ENCODE results near the gene SLC30A1. TPM values are rescaled to one million over a fixed set of nuclear protein-coding genes. Genes with fewer than 3 reads are reported as not detected.
A peak's percentile ranks its signal among the peaks of the same experiment; 100 is the strongest.
"Not testable (repeated sequence)": the region's sequence is repeated elsewhere in the genome, so short reads cannot be mapped to it uniquely, and the experiment has no call there.

Gene SLC30A1
- total RNA-seq, 2 experiments from 2014 or later, result 2.9 to 4.5 TPM

DNA sequence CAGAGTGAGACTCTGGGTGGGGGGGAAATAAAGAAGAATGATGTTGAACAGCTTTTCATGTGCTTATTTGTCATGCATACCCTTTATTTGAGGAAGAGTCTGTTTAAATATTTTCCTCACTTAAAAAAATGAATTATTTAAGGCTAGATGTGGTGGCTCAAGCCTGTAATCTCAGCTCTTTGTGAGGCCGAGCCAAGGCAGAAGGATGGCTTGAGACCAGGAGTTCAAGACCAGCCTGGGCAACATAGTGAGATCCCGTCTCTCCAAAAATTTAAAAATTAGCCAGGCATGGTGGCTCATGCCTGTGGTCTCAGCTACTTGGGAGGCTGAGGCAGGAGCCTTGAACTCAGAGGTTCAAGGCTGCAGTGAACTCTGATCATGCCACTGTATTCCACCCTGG, 25.4 kb downstream of the SLC30A1 start:
- POLR2A ChIA-PET, result no interaction called here
- CTCF ChIA-PET, result no interaction called here
- Mint-ChIP-seq H3K9me3 (ENCODE audit: low read depth) (no peaks in the 10 kb centered on the region), H3K4me1 (no peaks in the 10 kb centered on the region), H3K27ac (no peak overlapping the region), H3K27me3 (peaks cover 4% of the 10 kb centered on the region), H3K4me3 (no peak overlapping the region), H3K36me3 (ENCODE audit: low read depth) (no peaks in the 10 kb centered on the region)
- no peak for ATAC-seq
- no peak for DNase-seq
- intact Hi-C loops (cut with DNase I, micrococcal nuclease), result no loop called here

DNA sequence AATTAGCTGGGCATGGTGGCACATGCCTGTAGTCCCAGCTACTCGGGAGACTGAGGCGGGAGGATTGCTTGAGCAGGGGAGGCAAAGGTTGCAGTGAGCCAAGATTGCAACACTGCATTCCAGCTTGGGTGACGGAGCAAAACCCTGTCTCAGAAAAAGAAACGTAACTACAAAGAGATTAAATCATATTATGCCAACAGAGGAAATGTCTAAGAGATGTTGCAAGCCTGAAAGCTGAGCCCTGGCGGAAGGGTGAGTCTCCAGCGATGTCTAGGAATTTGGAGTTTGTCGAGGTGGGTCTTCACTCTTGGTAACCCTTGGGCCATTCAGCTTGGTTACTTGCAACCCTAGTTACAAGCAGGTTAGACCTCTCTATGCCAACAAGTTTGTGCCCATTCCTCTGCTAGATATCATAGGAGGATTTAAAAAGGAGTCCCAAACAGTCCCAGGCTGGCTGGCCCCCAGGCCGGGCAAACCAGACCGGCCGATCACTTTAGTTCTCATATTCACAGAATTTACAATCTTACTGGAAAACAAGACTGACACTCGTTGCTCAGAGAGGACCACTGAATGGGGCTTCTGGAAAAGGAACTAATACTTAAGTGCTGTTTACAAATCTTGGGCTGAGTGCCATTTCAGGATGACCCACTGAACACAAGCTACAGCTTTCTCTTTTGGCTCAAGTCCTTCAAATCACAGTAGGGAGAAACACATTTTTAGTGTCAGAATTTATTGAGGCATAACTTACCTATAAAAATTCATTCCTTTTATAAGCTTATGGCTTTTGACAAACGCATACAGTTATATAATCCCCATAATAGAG, 27.1 kb downstream of the SLC30A1 start:
- DNase-seq (no peak), ATAC-seq (no peak)
- no peaks in the 10 kb centered on the region for H3K36me3 Mint-ChIP-seq (ENCODE audit: low read depth)
- peaks cover 4% of the 10 kb centered on the region for H3K27me3 Mint-ChIP-seq
- H3K27ac Mint-ChIP-seq, result no peak overlapping the region
- H3K9me3 Mint-ChIP-seq (ENCODE audit: low read depth), result no peaks in the 10 kb centered on the region
- CTCF ChIA-PET, result interaction anchor here (0.6 to 1.4 kb wide), 2 partner anchors 103 to 171 kb away, joined by 3 read pairs; no protein-coding TSS in a partner anchor
- POLR2A ChIA-PET, result no interaction called here
- no peak overlapping the region for H3K4me3 Mint-ChIP-seq
- no peaks in the 10 kb centered on the region for H3K4me1 Mint-ChIP-seq
- intact Hi-C loops (cut with DNase I, micrococcal nuclease), result no loop called here

DNA sequence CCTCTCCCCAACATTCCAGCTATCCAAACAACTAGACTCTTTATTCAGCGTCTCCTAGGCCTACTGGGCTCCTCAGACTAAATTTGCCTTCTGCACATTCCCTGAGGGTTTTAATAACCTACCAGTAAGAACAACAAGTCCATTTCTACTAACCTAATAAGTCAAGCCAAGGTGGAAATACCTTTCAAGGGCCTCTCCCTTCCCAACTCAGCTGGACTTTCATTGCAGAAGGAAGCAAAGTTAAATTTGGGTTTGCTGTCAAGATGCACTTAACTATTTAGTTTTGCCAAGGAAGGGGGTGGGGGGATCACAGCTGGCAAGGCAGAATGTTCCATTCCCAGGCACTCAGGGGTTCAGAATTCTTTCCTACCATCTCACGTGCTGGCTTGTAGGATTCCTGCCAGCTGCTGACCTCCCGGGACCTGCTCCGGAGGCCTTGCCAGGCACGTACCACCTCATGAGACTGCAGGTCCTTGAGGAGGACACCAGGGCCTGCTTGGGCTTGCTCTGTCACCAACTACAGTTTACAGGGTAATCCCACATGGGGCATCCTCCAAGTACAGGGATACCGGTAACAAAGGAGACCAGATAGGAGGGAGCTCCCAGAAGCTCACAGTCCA, 29.8 kb downstream of the SLC30A1 start:
- no peak overlapping the region for H3K27ac Mint-ChIP-seq
- ChIA-PET CTCF (interaction anchor here (0.7 to 1.9 kb wide), 4 partner anchors 22 to 297 kb away, joined by 3 to 4 read pairs (median 3); partner anchors contain the start of gene SLC30A1), POLR2A (no interaction called here)
- no peaks in the 10 kb centered on the region for H3K36me3 Mint-ChIP-seq (ENCODE audit: low read depth)
- ATAC-seq, result no peak
- no peak for DNase-seq
- H3K9me3 Mint-ChIP-seq (ENCODE audit: low read depth), result no peaks in the 10 kb centered on the region
- intact Hi-C loops (cut with DNase I, micrococcal nuclease), result no loop called here
- H3K27me3 Mint-ChIP-seq, result peaks cover 9% of the 10 kb centered on the region
- no peak overlapping the region for H3K4me3 Mint-ChIP-seq
- no peaks in the 10 kb centered on the region for H3K4me1 Mint-ChIP-seq

DNA sequence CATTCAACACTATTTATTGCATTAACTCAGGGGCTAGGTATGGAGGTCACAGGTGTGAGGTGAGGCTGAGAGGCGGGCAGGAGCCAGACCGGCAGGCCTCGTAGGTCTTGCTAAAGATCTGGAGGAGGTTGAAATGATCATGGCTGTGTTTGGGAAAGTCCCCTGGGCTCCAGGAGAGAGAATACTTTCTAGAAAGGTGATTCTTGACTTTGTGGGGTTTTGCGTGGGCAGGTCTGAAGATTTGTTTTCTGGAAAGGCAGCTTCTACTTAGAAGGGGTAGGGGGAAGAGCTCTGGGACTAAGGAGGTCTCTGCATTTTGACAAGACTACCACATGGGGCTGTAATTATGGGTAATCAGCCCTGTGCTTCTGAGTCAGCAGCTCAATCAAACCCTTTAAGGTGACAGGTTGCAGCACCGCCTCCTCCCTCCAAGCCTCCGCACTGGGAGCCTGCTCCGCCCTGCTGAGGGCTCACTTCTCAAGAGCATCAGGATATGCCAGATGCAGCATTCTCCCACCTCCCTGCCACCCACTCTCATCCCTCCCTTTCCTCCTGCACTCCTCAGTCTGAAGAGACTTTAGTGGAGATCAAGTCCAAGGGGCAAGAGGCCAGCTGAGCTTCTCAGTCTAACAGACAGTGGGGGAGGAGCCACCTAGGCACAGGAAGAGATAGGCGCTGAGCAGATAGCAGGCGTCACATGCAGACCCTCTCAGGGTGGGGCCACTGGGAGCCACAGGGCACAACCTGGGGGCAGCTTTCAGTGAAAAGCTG, 30.5 kb downstream of the SLC30A1 start:
- Mint-ChIP-seq H3K4me1 (no peaks in the 10 kb centered on the region), H3K9me3 (ENCODE audit: low read depth) (no peaks in the 10 kb centered on the region), H3K27ac (peak overlapping the region; percentile 29), H3K4me3 (no peak overlapping the region), H3K36me3 (ENCODE audit: low read depth) (no peaks in the 10 kb centered on the region), H3K27me3 (peaks cover 9% of the 10 kb centered on the region)
- ATAC-seq, result peak; percentile 90
- ChIA-PET POLR2A (no interaction called here), CTCF (interaction anchor here (0.6 to 1.9 kb wide), 6 partner anchors 16 to 107 kb away, joined by 3 to 4 read pairs (median 3); partner anchors contain the start of gene SLC30A1)
- intact Hi-C loops (cut with DNase I, micrococcal nuclease), result no loop called here
- DNase-seq, result peak; percentile 66

DNA sequence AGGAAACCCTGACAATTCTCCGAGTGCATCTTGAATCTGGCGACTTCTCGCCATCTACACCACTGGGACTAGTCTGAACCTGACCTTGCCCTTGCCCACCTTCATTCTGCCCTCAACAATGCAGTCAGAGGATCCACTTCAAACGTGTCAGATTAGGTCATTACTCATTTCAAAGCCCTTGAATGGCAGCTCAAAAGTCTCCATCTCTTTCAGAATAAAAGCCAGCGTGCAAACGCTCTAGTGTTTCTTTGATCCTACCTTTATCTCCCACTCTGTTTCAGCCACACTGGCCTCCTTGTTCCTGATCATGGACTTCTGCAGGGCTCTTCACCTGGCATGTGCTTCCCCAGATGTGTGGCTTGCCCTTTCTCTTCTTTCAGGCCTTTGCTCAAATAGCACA, 31.3 kb downstream of the SLC30A1 start:
- Mint-ChIP-seq H3K9me3 (ENCODE audit: low read depth) (no peaks in the 10 kb centered on the region), H3K4me3 (no peak overlapping the region), H3K4me1 (no peaks in the 10 kb centered on the region), H3K36me3 (ENCODE audit: low read depth) (no peaks in the 10 kb centered on the region), H3K27me3 (peaks cover 9% of the 10 kb centered on the region), H3K27ac (no peak overlapping the region)
- intact Hi-C loops (cut with DNase I, micrococcal nuclease), result no loop called here
- ATAC-seq (no peak), DNase-seq (no peak)
- ChIA-PET POLR2A (no interaction called here), CTCF (interaction anchor here (1.2 to 1.6 kb wide), 3 partner anchors 15 to 80 kb away, joined by 3 to 4 read pairs (median 3); no protein-coding TSS in a partner anchor)

DNA sequence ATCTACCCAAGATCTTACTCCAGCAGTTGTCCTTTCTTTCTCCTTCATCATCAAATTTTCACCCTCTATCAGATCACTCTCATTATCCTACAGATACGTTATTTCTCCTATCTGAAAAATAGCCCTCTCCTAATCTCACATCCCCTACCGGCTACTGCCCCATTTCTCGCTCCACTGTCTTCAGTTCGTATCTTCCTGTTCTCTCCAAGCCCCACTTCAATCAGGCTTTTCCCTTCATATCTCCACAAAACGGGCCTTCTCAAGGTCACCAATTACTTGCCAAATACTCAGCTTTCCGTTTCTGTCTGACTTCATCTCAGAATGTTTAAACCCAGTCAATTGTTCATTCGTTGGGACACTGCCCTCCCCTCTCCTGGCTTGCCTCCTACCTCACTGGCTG, 32.4 kb downstream of the SLC30A1 start:
- Mint-ChIP-seq H3K4me3 (no peak overlapping the region), H3K4me1 (peaks cover 4% of the 10 kb centered on the region), H3K36me3 (ENCODE audit: low read depth) (no peaks in the 10 kb centered on the region), H3K27me3 (peaks cover 11% of the 10 kb centered on the region), H3K27ac (no peak overlapping the region), H3K9me3 (ENCODE audit: low read depth) (peaks cover under 1% of the 10 kb centered on the region)
- ATAC-seq (no peak), DNase-seq (no peak)
- intact Hi-C loops (cut with DNase I, micrococcal nuclease), result no loop called here
- ChIA-PET POLR2A (no interaction called here), CTCF (no interaction called here)

DNA sequence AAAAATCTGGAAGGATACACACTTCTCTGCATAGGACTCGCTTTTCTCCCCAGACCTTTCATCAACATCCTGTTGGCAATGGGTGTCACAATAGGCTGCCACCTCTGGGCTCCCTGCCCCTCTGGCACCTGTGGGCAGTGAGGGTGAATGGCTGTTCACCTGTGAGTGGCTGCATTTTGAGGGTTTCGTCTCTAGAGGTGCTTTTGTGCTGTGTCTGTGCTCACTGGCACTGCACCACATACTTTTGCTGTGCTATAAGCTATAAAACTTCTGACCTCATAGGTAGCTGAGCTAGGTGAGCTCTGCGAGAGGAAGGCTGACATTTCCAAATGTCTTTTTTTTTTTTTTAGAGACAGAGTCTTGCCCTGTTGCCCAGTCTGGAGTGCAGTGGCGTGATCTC, 35.9 kb downstream of the SLC30A1 start:
- ATAC-seq (no peak), DNase-seq (no peak)
- CTCF ChIA-PET, result no interaction called here
- H3K36me3 Mint-ChIP-seq (ENCODE audit: low read depth), result no peaks in the 10 kb centered on the region
- H3K9me3 Mint-ChIP-seq (ENCODE audit: low read depth), result peaks cover 7% of the 10 kb centered on the region
- H3K27ac Mint-ChIP-seq, result no peak overlapping the region
- POLR2A ChIA-PET, result no interaction called here
- peaks cover 4% of the 10 kb centered on the region for H3K4me1 Mint-ChIP-seq
- H3K4me3 Mint-ChIP-seq, result no peak overlapping the region
- peaks cover 11% of the 10 kb centered on the region for H3K27me3 Mint-ChIP-seq
- intact Hi-C loops (cut with DNase I, micrococcal nuclease), result no loop called here

DNA sequence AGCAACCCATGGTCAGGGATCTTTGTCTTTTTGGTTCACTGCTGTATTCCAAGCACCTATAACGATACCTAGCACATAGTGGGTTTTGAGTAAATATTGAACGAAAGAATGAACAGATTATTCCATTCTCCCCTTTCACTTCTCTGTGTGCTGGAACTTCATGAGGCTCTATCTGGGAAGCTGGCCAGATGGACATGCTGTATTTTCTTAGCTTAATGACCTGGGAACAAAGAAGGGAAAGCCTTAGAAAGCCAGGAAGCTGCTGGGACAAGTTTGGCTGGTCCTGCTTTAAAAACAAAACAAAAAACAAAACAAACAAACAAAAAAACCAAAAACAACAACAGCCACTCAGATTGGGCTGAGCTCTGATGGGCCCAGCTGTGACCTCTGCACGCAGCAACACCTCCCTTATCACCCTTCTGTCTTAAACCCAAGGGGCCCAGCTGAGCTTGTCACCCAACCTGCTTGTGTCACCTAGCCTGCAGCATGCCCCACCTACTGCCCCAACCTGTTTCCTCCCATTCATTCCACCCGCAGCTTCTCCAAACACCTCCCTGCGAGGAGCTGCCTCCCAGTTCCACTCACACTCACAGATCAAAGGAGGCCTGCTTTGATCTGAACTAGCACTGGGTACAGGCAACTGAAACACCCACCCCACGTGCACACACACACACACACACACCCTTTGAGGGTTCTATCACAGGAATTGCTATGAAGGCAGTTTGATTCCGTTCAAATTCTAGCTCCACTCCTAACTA, 37.1 kb downstream of the SLC30A1 start:
- ChIA-PET CTCF (interaction anchor here (0.6 to 0.7 kb wide), 2 partner anchors 25 to 230 kb away, joined by 3 read pairs; no protein-coding TSS in a partner anchor), POLR2A (no interaction called here)
- peaks cover 4% of the 10 kb centered on the region for H3K4me1 Mint-ChIP-seq
- H3K36me3 Mint-ChIP-seq (ENCODE audit: low read depth), result no peaks in the 10 kb centered on the region
- peaks cover 11% of the 10 kb centered on the region for H3K27me3 Mint-ChIP-seq
- no peak overlapping the region for H3K4me3 Mint-ChIP-seq
- H3K27ac Mint-ChIP-seq, result no peak overlapping the region
- ATAC-seq, result no peak
- no peak for DNase-seq
- peaks cover 7% of the 10 kb centered on the region for H3K9me3 Mint-ChIP-seq (ENCODE audit: low read depth)
- intact Hi-C loops (cut with DNase I, micrococcal nuclease), result no loop called here

DNA sequence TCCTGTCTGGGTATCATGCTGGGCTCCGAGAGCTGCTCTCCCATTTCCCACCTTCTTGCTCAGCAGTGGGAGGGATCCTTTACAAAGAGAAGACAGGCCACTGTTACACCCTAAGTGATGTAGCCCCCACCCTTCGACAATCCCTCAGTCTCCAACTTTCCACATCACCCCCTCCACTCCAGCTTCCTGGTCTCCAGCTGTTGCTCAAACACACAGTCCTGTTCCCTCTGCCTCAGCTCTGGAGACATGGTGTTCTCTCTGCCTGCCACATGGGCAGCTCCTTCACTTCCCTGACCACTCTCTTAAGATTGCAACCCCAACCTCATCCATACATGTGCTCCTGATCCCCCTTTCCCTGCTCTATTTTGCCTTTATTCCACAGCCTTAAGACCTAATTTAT, 37.7 kb downstream of the SLC30A1 start:
- DNase-seq (no peak), ATAC-seq (no peak)
- Mint-ChIP-seq H3K4me1 (peaks cover 4% of the 10 kb centered on the region), H3K27ac (no peak overlapping the region), H3K36me3 (ENCODE audit: low read depth) (no peaks in the 10 kb centered on the region), H3K9me3 (ENCODE audit: low read depth) (peaks cover 7% of the 10 kb centered on the region), H3K27me3 (peaks cover 11% of the 10 kb centered on the region), H3K4me3 (no peak overlapping the region)
- intact Hi-C loops (cut with DNase I, micrococcal nuclease), result no loop called here
- ChIA-PET POLR2A (no interaction called here), CTCF (no interaction called here)

DNA sequence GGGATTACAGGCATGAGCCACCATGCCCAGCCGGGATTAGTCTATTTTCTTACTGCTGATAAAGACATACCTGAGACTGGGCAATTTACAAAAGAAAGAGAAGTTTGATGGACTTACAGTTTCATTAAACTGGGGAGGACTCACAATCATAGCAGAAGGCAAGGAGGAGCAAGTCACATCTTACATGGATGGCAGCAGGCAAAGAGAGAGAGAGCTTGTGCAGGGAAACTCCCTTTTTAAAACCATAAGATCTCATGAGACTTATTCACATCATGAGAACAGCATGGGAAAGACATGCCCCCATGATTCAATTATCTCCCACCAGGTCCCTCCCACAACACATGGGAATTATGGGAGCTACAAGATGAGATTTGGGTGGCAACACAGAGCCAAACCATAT, 38.1 kb downstream of the SLC30A1 start:
- DNase-seq; CTCF ChIA-PET; ATAC-seq; intact Hi-C loops (cut with DNase I, micrococcal nuclease); POLR2A ChIA-PET; H3K9me3 Mint-ChIP-seq (ENCODE audit: low read depth); H3K36me3 Mint-ChIP-seq (ENCODE audit: low read depth); H3K4me1 Mint-ChIP-seq; H3K4me3 Mint-ChIP-seq; H3K27ac Mint-ChIP-seq: not testable (repeated sequence)
- peaks cover 11% of the 10 kb centered on the region for H3K27me3 Mint-ChIP-seq

DNA sequence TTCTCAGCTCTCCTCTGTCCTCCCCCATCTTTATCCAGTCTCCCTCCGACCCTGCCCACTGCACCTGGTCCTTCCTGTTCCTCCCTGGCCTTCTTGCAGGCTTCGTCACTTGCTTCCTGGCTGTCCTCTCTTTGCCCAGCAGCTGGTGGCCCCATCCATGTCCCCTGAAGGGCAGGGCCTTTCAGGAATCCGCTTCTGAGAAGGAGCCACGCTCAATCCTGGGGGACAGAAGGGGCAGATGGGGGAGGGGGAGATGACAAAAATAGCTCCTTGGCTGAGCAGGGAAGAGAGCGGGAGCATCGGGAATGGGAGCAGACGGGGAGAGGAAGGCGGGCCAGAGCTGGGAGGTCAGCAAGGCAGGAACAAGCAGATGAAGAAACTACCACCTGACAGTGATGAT, 40.7 kb downstream of the SLC30A1 start:
- Mint-ChIP-seq H3K4me3 (no peak overlapping the region), H3K27ac (no peak overlapping the region), H3K9me3 (ENCODE audit: low read depth) (peaks cover 7% of the 10 kb centered on the region), H3K36me3 (ENCODE audit: low read depth) (no peaks in the 10 kb centered on the region), H3K4me1 (peaks cover 4% of the 10 kb centered on the region), H3K27me3 (peaks cover 4% of the 10 kb centered on the region)
- POLR2A ChIA-PET, result no interaction called here
- ATAC-seq, result no peak
- no peak for DNase-seq
- CTCF ChIA-PET, result interaction anchor here (1.0 kb wide), 1 partner anchor 119 kb away, joined by 3 read pairs; no protein-coding TSS in a partner anchor
- intact Hi-C loops (cut with DNase I, micrococcal nuclease), result no loop called here

All from activated CD4-positive, alpha-beta T cell treated with anti-CD3 and anti-CD28 coated beads for 36 hours (primary cell).